ENCODE results near the gene ATP10D.

ATP10D gene

DNA sequence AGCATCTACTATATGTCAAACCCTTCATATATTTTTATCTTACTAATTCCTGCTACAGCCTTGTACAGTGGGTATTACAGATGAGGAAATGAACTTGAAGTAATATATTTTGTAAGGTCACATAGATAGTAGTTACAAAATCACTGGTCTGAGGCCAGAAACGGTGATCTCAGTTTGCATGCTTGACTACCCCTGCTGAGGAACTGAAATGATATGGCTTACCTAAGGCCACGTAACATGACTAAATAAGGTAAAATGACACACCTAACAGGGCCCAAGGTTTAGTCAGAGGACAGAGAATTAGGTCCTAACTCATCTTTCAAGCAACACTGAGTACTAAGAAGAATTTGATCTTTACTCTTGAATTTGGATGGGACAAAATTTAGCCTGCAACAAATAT lies 20.1 kb upstream of the ATP10D start:
- no peak overlapping the region for H3K4me3 ChIP-seq
- DNase-seq (ENCODE audit: low spot score) = no peak
- H3K27ac ChIP-seq = no peak overlapping the region
- TF ChIP-seq, protein P1, sequence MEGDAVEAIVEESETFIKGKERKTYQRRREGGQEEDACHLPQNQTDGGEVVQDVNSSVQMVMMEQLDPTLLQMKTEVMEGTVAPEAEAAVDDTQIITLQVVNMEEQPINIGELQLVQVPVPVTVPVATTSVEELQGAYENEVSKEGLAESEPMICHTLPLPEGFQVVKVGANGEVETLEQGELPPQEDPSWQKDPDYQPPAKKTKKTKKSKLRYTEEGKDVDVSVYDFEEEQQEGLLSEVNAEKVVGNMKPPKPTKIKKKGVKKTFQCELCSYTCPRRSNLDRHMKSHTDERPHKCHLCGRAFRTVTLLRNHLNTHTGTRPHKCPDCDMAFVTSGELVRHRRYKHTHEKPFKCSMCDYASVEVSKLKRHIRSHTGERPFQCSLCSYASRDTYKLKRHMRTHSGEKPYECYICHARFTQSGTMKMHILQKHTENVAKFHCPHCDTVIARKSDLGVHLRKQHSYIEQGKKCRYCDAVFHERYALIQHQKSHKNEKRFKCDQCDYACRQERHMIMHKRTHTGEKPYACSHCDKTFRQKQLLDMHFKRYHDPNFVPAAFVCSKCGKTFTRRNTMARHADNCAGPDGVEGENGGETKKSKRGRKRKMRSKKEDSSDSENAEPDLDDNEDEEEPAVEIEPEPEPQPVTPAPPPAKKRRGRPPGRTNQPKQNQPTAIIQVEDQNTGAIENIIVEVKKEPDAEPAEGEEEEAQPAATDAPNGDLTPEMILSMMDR (IDR thresholded peaks at IDR 0.05) = no peak

DNA sequence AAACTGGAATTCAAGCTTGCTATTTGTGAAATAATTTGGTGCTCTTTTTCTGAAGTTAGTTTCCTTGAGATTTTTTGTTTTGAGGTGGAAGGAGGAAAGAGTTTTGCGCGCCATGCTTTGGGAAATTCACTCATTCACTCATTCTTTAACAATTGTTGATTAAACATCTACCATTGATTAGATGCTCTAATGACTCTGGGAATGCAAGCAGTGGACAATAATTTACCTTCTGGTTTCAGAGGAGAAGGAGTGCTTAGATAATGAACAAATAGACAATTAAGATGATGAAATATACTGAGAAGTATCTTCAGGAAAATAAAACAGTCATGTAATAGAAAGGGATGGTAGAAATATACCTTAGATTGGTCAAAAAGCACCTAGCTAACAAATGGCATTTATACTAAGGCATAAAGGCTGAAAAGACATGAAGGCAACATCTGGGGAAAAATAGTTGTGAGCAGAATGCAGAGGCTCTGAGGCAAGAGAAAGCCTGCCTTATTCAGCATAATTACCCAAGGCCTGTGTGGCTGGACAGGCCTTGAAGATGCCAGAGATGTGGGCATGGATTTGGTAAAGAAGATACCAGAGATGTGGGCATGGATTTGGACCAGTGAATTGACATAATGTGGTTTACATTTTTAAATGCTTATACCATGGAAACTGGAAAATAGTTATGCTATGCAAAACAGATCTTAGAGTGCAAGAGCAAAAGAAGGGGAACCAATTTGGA lies 18.9 kb upstream of the ATP10D start:
- TF ChIP-seq, protein P1 (IDR thresholded peaks at IDR 0.05) = no peak
- no peak for DNase-seq (ENCODE audit: low spot score)
- no peak overlapping the region for H3K27ac ChIP-seq
- no peak overlapping the region for H3K4me3 ChIP-seq

DNA sequence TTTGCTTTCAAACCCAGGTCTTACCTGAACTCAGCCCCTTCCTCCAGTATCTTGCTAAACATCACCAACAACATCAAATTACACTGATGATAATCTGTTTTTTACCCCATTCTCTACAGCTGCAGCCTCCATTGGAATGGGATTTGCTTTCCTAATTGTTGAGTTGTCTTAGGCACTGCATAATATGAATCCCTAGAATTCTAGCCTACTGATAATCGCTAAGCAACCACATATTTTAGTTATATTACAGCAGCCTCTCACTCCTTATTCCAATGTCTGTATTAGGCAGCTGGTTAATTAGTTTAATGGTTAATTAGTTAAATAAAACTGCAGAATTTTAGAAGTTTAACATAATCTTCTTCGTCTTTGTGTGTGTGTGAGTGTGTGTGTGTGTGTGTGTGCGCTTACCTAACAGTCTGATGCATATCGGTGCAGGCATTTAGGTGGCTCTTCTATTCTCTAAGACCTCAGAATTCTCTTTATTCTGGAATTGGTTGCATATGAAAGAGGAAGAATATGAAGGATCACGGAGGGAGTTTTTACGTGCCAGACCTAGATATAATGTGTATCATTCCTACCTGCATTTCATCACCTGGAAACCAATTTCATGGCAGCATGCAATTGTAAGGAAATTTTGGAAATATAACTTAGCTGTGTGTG lies 16.2 kb upstream of the ATP10D start:
- TF ChIP-seq, protein P1 (IDR thresholded peaks at IDR 0.05) = no peak
- Histone ChIP-seq H3K27ac (no peak overlapping the region), H3K4me3 (no peak overlapping the region)
- no peak for DNase-seq (ENCODE audit: low spot score)

DNA sequence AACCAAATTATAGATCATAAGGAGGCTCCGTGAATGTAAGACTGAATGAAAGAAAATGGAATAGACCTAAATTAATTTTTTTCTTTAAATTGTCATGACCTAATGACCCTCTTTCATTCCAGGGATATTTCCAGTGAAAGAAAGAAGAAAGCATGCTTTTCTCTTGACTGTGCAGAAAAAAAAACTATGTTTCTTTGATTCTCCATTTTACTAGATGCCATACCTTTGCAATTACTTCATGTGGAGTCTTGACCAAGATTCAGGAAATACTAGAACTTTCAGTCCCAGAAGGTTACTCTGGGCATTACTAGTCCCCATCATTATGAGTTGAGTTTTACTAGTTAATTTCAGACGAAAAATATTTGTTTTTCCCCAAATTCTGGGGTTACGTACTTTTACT lies 15.1 kb upstream of the ATP10D start:
- Histone ChIP-seq H3K4me3 (no peak overlapping the region), H3K27ac (no peak overlapping the region)
- TF ChIP-seq, protein P1 (IDR thresholded peaks at IDR 0.05) = no peak
- no peak for DNase-seq (ENCODE audit: low spot score)

DNA sequence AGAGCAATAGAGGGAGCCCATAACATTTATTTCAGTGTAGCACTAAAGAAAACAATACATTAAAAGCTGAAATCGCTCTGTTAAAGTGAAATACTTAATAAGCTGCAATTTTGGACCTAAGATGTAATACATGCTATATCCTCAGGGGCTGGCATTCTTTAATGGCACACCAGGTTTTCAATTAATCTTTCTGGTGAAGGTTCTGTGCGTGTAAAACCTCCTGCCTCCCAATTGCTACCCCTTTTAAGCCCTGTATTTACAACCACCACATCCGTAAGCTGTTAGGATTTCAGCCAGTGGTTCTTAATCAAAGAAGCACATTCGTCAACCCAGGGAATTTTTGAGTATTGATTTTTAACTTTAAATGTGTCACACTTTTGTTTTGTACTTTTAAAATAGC lies 14.0 kb upstream of the ATP10D start:
- DNase-seq (ENCODE audit: low spot score) = no peak
- Histone ChIP-seq H3K27ac (no peak overlapping the region), H3K4me3 (no peak overlapping the region)
- TF ChIP-seq, protein P1 (IDR thresholded peaks at IDR 0.05) = no peak

DNA sequence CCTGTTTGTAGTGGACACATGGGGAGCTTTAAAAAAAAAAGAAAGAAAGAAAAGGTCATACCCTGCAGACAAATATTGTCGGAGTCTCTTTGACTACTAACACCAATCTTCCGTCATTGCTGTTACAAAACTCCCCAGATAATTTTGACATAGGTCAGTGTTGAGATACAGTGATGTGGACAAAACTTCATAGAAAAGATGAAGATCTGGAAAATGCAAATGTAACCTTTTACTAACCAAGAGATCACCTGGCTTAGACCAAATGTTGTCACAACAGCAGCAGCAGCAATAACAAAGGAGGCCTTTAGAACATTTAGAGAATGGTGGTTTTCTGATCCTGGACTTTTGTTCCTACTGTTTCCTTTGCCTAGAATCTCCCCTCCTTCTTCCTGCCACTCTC lies 13.5 kb upstream of the ATP10D start:
- no peak for DNase-seq (ENCODE audit: low spot score)
- TF ChIP-seq, protein P1 (IDR thresholded peaks at IDR 0.05) = no peak
- Histone ChIP-seq H3K27ac (no peak overlapping the region), H3K4me3 (no peak overlapping the region)
